HCT116 (cell line): Measurements from ENCODE around the gene SHISA7. TPM values are rescaled to one million over a fixed set of nuclear protein-coding genes. Genes with fewer than 3 reads are reported as not detected.

Source experiments
- ATAC-seq: fragments of 200-7000 bp; cut with Tn5 transposase; 2 replicates; pipeline ENCODE4 v1.9.1; 2020; ENCODE audit warnings: mild to moderate bottlenecking, moderate library complexity
- BruUV-seq: library from RNA; stranded (reverse); fragments of 400-500 nt; replicated peaks from 2 replicates; lab custom pipeline; 2021; lab: Mats Ljungman, UMichigan
- CTCF ChIA-PET: fragments of 300-600 bp; sonication (Branson Sonifier 250); formaldehyde crosslinking; loops from one replicate; lab custom pipeline; 2021; ENCODE audit warnings: antibody characterized with exemption; lab: Charles Lee
- POLR2A ChIA-PET: fragments of 300-600, 350-600 bp; sonication (Branson Sonifier 250); formaldehyde crosslinking; loops from one replicate; lab custom pipeline; 2021; ENCODE audit warnings: antibody characterized with exemption; lab: Charles Lee
- RAD21 ChIA-PET, 2 experiments: fragments of 300-600 bp; sonication (Branson Sonifier 250); formaldehyde crosslinking; loops; one replicate each; lab custom pipeline; 2023; ENCODE audit warnings: low total read pairs in 2 of 2; ENCODE audit not compliant: uncharacterized antibody in 2 of 2, unreplicated experiment in 2 of 2, low non-redundant PET in 1 of 2; lab: Charles Lee
- DNase-seq: peaks from one replicate; pipeline ENCODE4 v3.0.0-alpha.2; 2010; ENCODE audit warnings: low read depth, low spot score
- H2AFZ ChIP-seq: fragments of 200-600 bp; shearing (Covaris generic), sonication (generic); 2 replicates; pipeline ENCODE4 v1.6.1; 2017; ENCODE audit warnings: low read depth, mixed run types, mixed read lengths, antibody characterized with exemption, low read length; ENCODE audit not compliant: poor library complexity, severe bottlenecking
- H3K27ac ChIP-seq: 2 replicates; pipeline ENCODE4 v1.5.1; 2012; ENCODE audit warnings: low read depth, low read length
- H3K27me3 ChIP-seq: fragments of 200-600 bp; sonication (generic); 2 replicates; pipeline ENCODE4 v1.6.1; 2016; ENCODE audit warnings: mixed run types, low read length, mixed read lengths; ENCODE audit not compliant: insufficient read depth
- H3K36me3 ChIP-seq, 2 experiments: fragments of 200-500 bp in 1 of 2; fragments of 200-600 bp in 1 of 2; sonication (Bioruptor generic) in 1 of 2; sonication (generic) in 1 of 2; 2 replicates each; pipeline versions ENCODE4 v1.5.1 to v1.6.1; 2014 to 2016; ENCODE audit warnings: low read length in 2 of 2, inconsistent platforms in 1 of 2, mixed read lengths in 1 of 2, mixed run types in 1 of 2; ENCODE audit not compliant: insufficient read depth in 2 of 2, control insufficient read depth in 1 of 2
- H3K4me1 ChIP-seq, 2 experiments: fragments of 200-600 bp in 1 of 2; sonication (generic) in 1 of 2; 2 replicates each; pipeline versions ENCODE4 v1.5.1 to v1.6.1; 2012 to 2017; ENCODE audit warnings: low read length in 2 of 2, inconsistent platforms in 1 of 2, mild to moderate bottlenecking in 1 of 2, mixed read lengths in 1 of 2, mixed run types in 1 of 2, moderate library complexity in 1 of 2; ENCODE audit not compliant: insufficient read depth in 2 of 2, control insufficient read depth in 1 of 2
- H3K4me2 ChIP-seq: fragments of 200-600 bp; sonication (generic); 2 replicates; pipeline ENCODE4 v1.6.1; 2017; ENCODE audit warnings: mixed run types, low read length, mixed read lengths
- H3K4me3 ChIP-seq, 2 experiments: fragments of 200-600 bp in 1 of 2; sonication (generic) in 1 of 2; replicated peaks in 1 of 2; 2 replicates each; pipeline ENCODE4 v1.5.1; 2011 to 2016; ENCODE audit warnings: low read length in 2 of 2, control low read depth in 1 of 2, low read depth in 1 of 2, mild to moderate bottlenecking in 1 of 2, mixed read lengths in 1 of 2, mixed run types in 1 of 2
- H3K79me2 ChIP-seq: fragments of 200-600 bp; sonication (generic); 2 replicates; pipeline ENCODE4 v1.6.1; 2017; ENCODE audit warnings: mild to moderate bottlenecking, mixed run types, low read length, moderate library complexity, mixed read lengths; ENCODE audit not compliant: insufficient read depth
- H3K9ac ChIP-seq: fragments of 200-600 bp; sonication (generic); 2 replicates; pipeline ENCODE4 v1.6.1; 2016; ENCODE audit warnings: low read length, mixed read lengths
- H3K9me2 ChIP-seq: fragments of 200-600 bp; sonication (generic), shearing (Covaris generic); 2 replicates; pipeline ENCODE4 v1.6.1; 2017; ENCODE audit warnings: mixed run types, mild to moderate bottlenecking, moderate library complexity; ENCODE audit not compliant: insufficient read depth
- H3K9me3 ChIP-seq, 2 experiments: fragments of 200-500 bp in 1 of 2; fragments of 200-600 bp in 1 of 2; sonication (Bioruptor generic) in 1 of 2; sonication (generic) in 1 of 2; 2 replicates each; pipeline ENCODE4 v1.6.1; 2014 to 2017; ENCODE audit warnings: low read length in 2 of 2, mixed read lengths in 2 of 2, inconsistent platforms in 1 of 2, low read depth in 1 of 2, mild to moderate bottlenecking in 1 of 2, mixed run types in 1 of 2, moderate library complexity in 1 of 2; ENCODE audit not compliant: control insufficient read depth in 1 of 2, insufficient read depth in 1 of 2
- H4K20me1 ChIP-seq: fragments of 200-600 bp; sonication (generic), shearing (Covaris generic); 2 replicates; pipeline ENCODE4 v1.6.1; 2017; ENCODE audit warnings: mixed run types, mild to moderate bottlenecking, moderate library complexity; ENCODE audit not compliant: insufficient read depth
- CEBPB ChIP-seq: IDR thresholded peaks from 2 replicates; pipeline ENCODE4 v1.6.1; 2012; ENCODE audit warnings: low read depth
- CTCF ChIP-seq, 3 experiments: fragments of 200-600 bp in 1 of 3; sonication (generic) in 1 of 3; IDR thresholded peaks in 2 of 3; conservative IDR thresholded peaks in 1 of 3; 2 replicates each; pipeline ENCODE4 v1.5.1; 2012 to 2017; ENCODE audit warnings: low read depth in 2 of 3, low read length in 2 of 3, antibody characterized with exemption in 1 of 3, borderline replicate concordance in 1 of 3, control low read depth in 1 of 3, mild to moderate bottlenecking in 1 of 3, mixed read lengths in 1 of 3, mixed run types in 1 of 3, moderate library complexity in 1 of 3; ENCODE audit not compliant: insufficient read depth in 1 of 3
- MAX ChIP-seq: IDR thresholded peaks from 2 replicates; pipeline ENCODE4 v1.6.1; 2012
- POLR2AphosphoS5 ChIP-seq: IDR thresholded peaks from 2 replicates; pipeline ENCODE4 v1.6.1; 2011; ENCODE audit warnings: mild to moderate bottlenecking, low read depth, low read length, moderate library complexity
- RAD21 ChIP-seq: IDR thresholded peaks from 2 replicates; pipeline ENCODE4 v1.6.1; 2012; ENCODE audit warnings: low read depth, mild to moderate bottlenecking
- SP1 ChIP-seq: IDR thresholded peaks from 2 replicates; pipeline ENCODE4 v1.6.1; 2012; ENCODE audit warnings: low read depth
- TCF7L2 ChIP-seq: IDR thresholded peaks from 2 replicates; pipeline ENCODE4 v1.7.0; 2011; ENCODE audit warnings: borderline replicate concordance, inconsistent platforms; ENCODE audit not compliant: insufficient read depth, insufficient read length; ENCODE audit errors: extremely low read depth
- intact Hi-C: fragments of 100-400 bp; cut with micrococcal nuclease; formaldehyde crosslinking; loops from 2 replicates; pipeline ENCODE4 v1.10.0; 2022
- total RNA-seq: library from RNA; stranded (reverse); gene quantifications from one replicate; pipeline ENCODE4 v1.2.1, GENCODE V29; 2021; ENCODE audit not compliant: unreplicated experiment

The SHISA7 gene
- total RNA-seq, 1 experiment from 2014 or later, result not detected

GRCh38 chr19:55385724-55386492 is 57.2 kb downstream of the SHISA7 start, which contains the start of gene RPL28 (continued):
- no peak for TF ChIP-seq RAD21
- TF ChIP-seq TCF7L2, result no peak
- no peak; the same call in none of the 2 replicates for TF ChIP-seq SP1
- no peak for TF ChIP-seq CEBPB

GRCh38 chr19:55384920-55385723 is 58.0 kb downstream of the SHISA7 start:
- CTCF ChIA-PET, result interaction anchor here (0.9 to 1.4 kb wide), 2 partner anchors 243 to 244 kb away, joined by 3 to 6 read pairs; no protein-coding TSS in a partner anchor
- Histone ChIP-seq H2AFZ (no peak overlapping the region), H3K4me2 (peak overlapping the region; percentile 99), H3K9me3 (no peaks in the 10 kb centered on the region), H4K20me1 (peaks cover 37% of the 10 kb centered on the region; the same call in 1 of the 2 replicates), H3K79me2 (peaks cover 64% of the 10 kb centered on the region), H3K4me1 (peaks cover 6 to 64% of the 10 kb centered on the region in 2 experiments; a peak in 3 of 4 replicates), H3K36me3 (peaks cover 18 to 42% of the 10 kb centered on the region in 2 experiments), H3K4me3 (peak overlapping the region; percentile 99 to 100), H3K27ac (peak overlapping the region; percentile 99), H3K9ac (peak overlapping the region; percentile 94), H3K9me2 (no peaks in the 10 kb centered on the region), H3K27me3 (no peaks in the 10 kb centered on the region)
- BruUV-seq, result TSS peak; percentile 85
- intact Hi-C loops, result loop anchor here (2.0 to 5.0 kb wide), 2 partner anchors 46 to 83 kb away; partner anchors contain the start of gene KMT5C
- peak; percentile 79 for ATAC-seq
- peak; percentile 44 for TF ChIP-seq MAX
- TF ChIP-seq CTCF (IDR thresholded peaks at IDR 0.05 in 2 of 3, conservative IDR thresholded peaks at IDR 0.05 in 1 of 3; ENCODE audit: borderline replicate concordance in 1 of 3, insufficient read depth in 1 of 3, low read depth in 2 of 3, low read length in 2 of 3), result no peak
- peak; percentile 67 for TF ChIP-seq POLR2AphosphoS5
- RAD21 ChIA-PET, result interaction anchor here in 1 of 2 experiments (0.6 kb wide), 1 partner anchor 73 kb away, joined by 11 read pairs; no protein-coding TSS in a partner anchor
- DNase-seq, result peak; percentile 90
- POLR2A ChIA-PET, result interaction anchor here (0.8 to 2.9 kb wide), 10 partner anchors 12 to 269 kb away, joined by 3 to 13 read pairs (median 6); partner anchors contain the start of genes HSPBP1, PPP6R1 and UBE2S
